A673 (cell line): Measurements from ENCODE around the gene STIM1.

Experiments used
- EZH2 ChIP-seq: fragments of 200-600 bp; sonication (generic); IDR thresholded peaks from 2 replicates; pipeline ENCODE4 v1.6.1; 2017; ENCODE audit warnings: borderline replicate concordance, low read depth, mild to moderate bottlenecking, mixed read lengths, antibody characterized with exemption, low read length; ENCODE audit not compliant: poor library complexity, severe bottlenecking
- TF ChIP-seq, protein P1 (sequence below): fragments of 300-800, 200-600 bp; sonication (generic); conservative IDR thresholded peaks from 2 replicates; pipeline ENCODE4 v1.5.1; 2017; ENCODE audit warnings: low read depth, mild to moderate bottlenecking, antibody characterized with exemption, low read length, moderate library complexity, mixed read lengths

DNA sequence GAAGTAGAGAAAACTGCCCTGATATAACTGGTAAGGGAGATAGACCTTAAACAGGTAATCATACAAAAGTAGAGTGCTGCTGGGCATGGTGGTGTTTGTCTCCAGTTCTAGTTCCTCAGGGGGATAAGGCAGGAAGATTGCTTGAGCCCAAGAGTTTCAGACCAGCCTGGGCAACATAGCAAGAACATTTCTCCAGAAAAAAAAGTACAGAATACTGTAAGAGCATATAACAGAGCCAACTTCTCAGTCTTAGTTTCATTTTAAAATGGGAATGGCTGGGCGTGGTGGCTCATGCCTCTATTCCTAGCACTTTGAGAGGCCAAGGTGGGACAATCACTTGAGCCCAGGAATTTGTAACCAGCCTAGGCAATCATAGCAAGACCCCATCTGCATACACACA, 10.2 kb upstream of the STIM1 start:
- TF ChIP-seq, protein P1, sequence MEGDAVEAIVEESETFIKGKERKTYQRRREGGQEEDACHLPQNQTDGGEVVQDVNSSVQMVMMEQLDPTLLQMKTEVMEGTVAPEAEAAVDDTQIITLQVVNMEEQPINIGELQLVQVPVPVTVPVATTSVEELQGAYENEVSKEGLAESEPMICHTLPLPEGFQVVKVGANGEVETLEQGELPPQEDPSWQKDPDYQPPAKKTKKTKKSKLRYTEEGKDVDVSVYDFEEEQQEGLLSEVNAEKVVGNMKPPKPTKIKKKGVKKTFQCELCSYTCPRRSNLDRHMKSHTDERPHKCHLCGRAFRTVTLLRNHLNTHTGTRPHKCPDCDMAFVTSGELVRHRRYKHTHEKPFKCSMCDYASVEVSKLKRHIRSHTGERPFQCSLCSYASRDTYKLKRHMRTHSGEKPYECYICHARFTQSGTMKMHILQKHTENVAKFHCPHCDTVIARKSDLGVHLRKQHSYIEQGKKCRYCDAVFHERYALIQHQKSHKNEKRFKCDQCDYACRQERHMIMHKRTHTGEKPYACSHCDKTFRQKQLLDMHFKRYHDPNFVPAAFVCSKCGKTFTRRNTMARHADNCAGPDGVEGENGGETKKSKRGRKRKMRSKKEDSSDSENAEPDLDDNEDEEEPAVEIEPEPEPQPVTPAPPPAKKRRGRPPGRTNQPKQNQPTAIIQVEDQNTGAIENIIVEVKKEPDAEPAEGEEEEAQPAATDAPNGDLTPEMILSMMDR: no peak
- TF ChIP-seq EZH2: no peak
